Activated naive CD4-positive, alpha-beta T cell treated with anti-CD3 and anti-CD28 coated beads for 36 hours (primary cell): Measurements from ENCODE around the gene TOM1L2. TPM values are rescaled to one million over a fixed set of nuclear protein-coding genes. Genes with fewer than 3 reads are reported as not detected.

Experiments used
- CTCF ChIA-PET: fragments of 350-600 bp; sonication (Branson Sonifier 250); formaldehyde crosslinking; loops from one replicate; lab custom pipeline; 2021; ENCODE audit warnings: antibody characterized with exemption; lab: Charles Lee
- DNase-seq: peaks from one replicate; pipeline ENCODE4 v3.0.0-alpha.2; 2020
- H3K27ac Mint-ChIP-seq: one replicate; pipeline ENCODE4 v1.8.0; 2021; ENCODE audit warnings: mild to moderate bottlenecking, mixed read lengths
- H3K27me3 Mint-ChIP-seq: one replicate; pipeline ENCODE4 v1.8.0; 2021; ENCODE audit warnings: low read depth, mixed read lengths
- H3K36me3 Mint-ChIP-seq: one replicate; pipeline ENCODE4 v1.8.0; 2021; ENCODE audit warnings: low read depth, mixed read lengths
- H3K4me1 Mint-ChIP-seq: one replicate; pipeline ENCODE4 v1.8.0; 2021; ENCODE audit warnings: low read depth, mixed read lengths
- H3K4me3 Mint-ChIP-seq: one replicate; pipeline ENCODE4 v1.8.0; 2021; ENCODE audit warnings: mild to moderate bottlenecking, moderate library complexity, mixed read lengths
- H3K9me3 Mint-ChIP-seq: one replicate; pipeline ENCODE4 v1.8.0; 2021; ENCODE audit warnings: mixed read lengths
- intact Hi-C: fragments of 100-400 bp; cut with micrococcal nuclease; formaldehyde crosslinking; loops from one replicate; pipeline ENCODE4 v1.15.1; 2023
- total RNA-seq, 2 experiments: library from RNA; stranded (reverse); gene quantifications; one replicate each; pipeline ENCODE4 v1.2.3, GENCODE V29; 2021

Gene TOM1L2
- total RNA-seq, 2 experiments from 2014 or later: 9.8 to 9.9 TPM

GRCh38 chr17:17827826-17828621 lies 144.2 kb downstream of the TOM1L2 start:
- intact Hi-C loops: no loop called here
- Mint-ChIP-seq H3K9me3 (no peaks in the 10 kb centered on the region), H3K27ac (no peak overlapping the region), H3K36me3 (peaks cover 14% of the 10 kb centered on the region), H3K4me1 (peaks cover 79% of the 10 kb centered on the region), H3K4me3 (no peak overlapping the region), H3K27me3 (no peaks in the 10 kb centered on the region)
- CTCF ChIA-PET: interaction anchor here (0.9 to 2.4 kb wide), 4 partner anchors 16 to 100 kb away, joined by 3 to 10 read pairs (median 3); no protein-coding TSS in a partner anchor
- DNase-seq: no peak

DNA sequence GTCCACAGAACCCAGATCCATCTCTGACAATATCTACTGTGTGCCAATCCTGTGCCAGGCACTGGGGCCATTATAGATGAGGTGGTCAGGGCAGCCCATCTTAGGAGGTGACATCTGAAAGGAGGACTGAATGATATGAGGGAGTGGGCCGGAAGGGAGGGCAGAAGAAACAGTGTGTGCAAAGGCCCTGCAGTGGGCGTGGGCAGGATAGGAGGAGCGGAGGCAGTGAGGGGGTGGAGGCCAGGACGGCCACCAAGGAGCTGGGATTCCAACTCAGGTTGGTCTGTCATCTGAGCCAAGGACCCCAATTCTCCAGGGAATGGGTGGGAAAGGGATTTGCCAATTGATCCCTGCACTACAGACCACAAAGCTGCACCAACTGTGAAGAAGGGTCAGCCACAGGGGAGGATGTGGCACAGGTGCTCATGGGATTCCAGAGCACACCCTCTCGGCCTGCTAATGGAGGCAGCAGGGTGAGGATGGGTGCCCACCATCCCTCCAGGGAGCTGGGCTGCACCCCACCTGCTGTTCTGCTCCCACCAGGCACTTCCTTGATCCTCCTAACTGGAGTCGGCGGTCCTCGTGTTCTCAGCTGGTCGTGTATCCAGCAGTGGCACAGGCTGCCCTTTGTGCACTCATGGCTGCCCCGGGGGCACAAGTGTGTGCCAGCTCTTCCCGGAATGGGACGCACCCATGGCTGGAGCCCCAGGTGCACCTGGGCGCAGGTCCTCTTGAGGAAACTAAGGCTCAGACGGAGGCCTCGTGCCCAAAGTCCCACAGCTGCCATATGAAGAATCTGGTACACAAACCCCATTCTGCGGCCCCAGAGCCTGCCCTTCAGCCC lies 145.0 kb downstream of the TOM1L2 start:
- H3K36me3 Mint-ChIP-seq: peaks cover 15% of the 10 kb centered on the region
- no peaks in the 10 kb centered on the region for H3K9me3 Mint-ChIP-seq
- H3K27ac Mint-ChIP-seq: peak overlapping the region; percentile 80
- CTCF ChIA-PET: interaction anchor here (0.8 to 2.4 kb wide), 6 partner anchors 9 to 101 kb away, joined by 3 to 10 read pairs (median 3); partner anchors contain the start of gene SREBF1
- no peaks in the 10 kb centered on the region for H3K27me3 Mint-ChIP-seq
- DNase-seq: no peak
- H3K4me3 Mint-ChIP-seq: no peak overlapping the region
- peaks cover 82% of the 10 kb centered on the region for H3K4me1 Mint-ChIP-seq
- intact Hi-C loops: no loop called here

GRCh38 chr17:17826342-17826713 lies 145.9 kb downstream of the TOM1L2 start:
- no peak for DNase-seq
- Mint-ChIP-seq H3K9me3 (no peaks in the 10 kb centered on the region), H3K36me3 (peaks cover 11% of the 10 kb centered on the region), H3K27ac (peak overlapping the region; percentile 80), H3K27me3 (no peaks in the 10 kb centered on the region), H3K4me1 (peaks cover 83% of the 10 kb centered on the region), H3K4me3 (no peak overlapping the region)
- intact Hi-C loops: no loop called here
- CTCF ChIA-PET: interaction anchor here (1.0 to 2.4 kb wide), 3 partner anchors 10 to 35 kb away, joined by 4 to 10 read pairs (median 4); partner anchors contain the start of gene SREBF1

DNA sequence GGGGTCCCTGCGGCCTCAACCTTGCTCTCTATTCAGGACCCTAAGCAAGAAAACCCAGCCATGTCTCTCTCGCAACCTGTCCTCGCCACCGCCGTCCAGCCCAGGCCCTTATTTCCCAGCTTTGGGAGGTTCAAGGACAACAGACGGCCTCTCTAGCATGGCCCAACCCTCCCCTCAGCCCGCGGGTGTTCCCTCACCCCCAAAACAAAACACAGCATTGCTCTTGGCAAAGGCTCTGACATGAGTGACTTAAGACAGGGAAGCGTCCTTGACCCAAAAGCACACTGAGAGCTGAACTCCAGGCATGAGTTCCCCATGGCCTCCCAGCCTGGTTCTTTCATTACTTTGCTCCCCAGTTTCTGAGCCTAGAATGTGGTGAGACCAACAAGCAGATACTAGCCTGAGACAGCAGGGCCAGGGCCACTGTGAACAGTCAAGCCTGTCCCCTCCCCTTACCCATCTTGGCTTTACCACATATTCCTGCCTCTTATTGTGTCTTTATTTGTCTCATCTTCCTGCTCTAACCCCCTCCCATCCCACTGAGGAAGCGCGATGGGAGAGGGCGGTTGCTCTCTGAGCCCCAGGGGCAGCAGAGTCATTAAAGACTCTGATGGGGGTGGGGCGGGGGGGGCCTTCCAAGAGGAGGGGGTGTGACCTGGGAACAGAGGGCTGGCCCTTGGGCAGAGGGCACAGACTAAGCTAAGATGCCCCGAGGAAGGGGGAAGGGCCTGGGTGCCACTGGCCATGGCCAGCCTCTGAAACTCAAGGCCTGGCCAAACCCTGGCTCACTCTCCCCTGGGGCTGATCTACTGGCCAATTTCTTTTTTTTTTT lies 147.2 kb downstream of the TOM1L2 start:
- peak overlapping the region; percentile 28 for H3K4me3 Mint-ChIP-seq
- no peaks in the 10 kb centered on the region for H3K27me3 Mint-ChIP-seq
- peaks cover 90% of the 10 kb centered on the region for H3K4me1 Mint-ChIP-seq
- peaks cover 15% of the 10 kb centered on the region for H3K36me3 Mint-ChIP-seq
- H3K9me3 Mint-ChIP-seq: no peaks in the 10 kb centered on the region
- peak overlapping the region; percentile 91 for H3K27ac Mint-ChIP-seq
- peak; percentile 36 for DNase-seq
- intact Hi-C loops: loop anchor here (1.0 to 5.0 kb wide), 4 partner anchors 9 to 1552 kb away; partner anchors contain the start of gene MAPK7
- CTCF ChIA-PET: interaction anchor here (0.5 to 1.9 kb wide), 3 partner anchors 11 to 62 kb away, joined by 3 to 4 read pairs (median 3); partner anchors contain the start of gene SREBF1

GRCh38 chr17:17824119-17824782 lies 147.9 kb downstream of the TOM1L2 start:
- Mint-ChIP-seq H3K4me3 (peak overlapping the region; percentile 75), H3K27me3 (no peaks in the 10 kb centered on the region), H3K4me1 (peaks cover 92% of the 10 kb centered on the region), H3K36me3 (peaks cover 21% of the 10 kb centered on the region), H3K9me3 (no peaks in the 10 kb centered on the region), H3K27ac (peak overlapping the region; percentile 91)
- intact Hi-C loops: loop anchor here (1.0 to 5.0 kb wide), 4 partner anchors 10 to 1553 kb away; partner anchors contain the start of gene MAPK7
- peak; percentile 70 for DNase-seq
- CTCF ChIA-PET: interaction anchor here (0.9 kb wide), 1 partner anchor 12 kb away, joined by 3 read pairs; no protein-coding TSS in a partner anchor

GRCh38 chr17:17823433-17824118 lies 148.6 kb downstream of the TOM1L2 start:
- H3K36me3 Mint-ChIP-seq: peaks cover 28% of the 10 kb centered on the region
- H3K27me3 Mint-ChIP-seq: no peaks in the 10 kb centered on the region
- intact Hi-C loops: loop anchor here (1.0 to 5.0 kb wide), 5 partner anchors 11 to 1554 kb away; partner anchors contain the start of gene MAPK7
- peaks cover 94% of the 10 kb centered on the region for H3K4me1 Mint-ChIP-seq
- H3K9me3 Mint-ChIP-seq: no peaks in the 10 kb centered on the region
- CTCF ChIA-PET: interaction anchor here (0.8 kb wide), 1 partner anchor 13 kb away, joined by 3 read pairs; the partner anchor contains the start of gene SREBF1
- peak overlapping the region; percentile 91 for H3K27ac Mint-ChIP-seq
- peak overlapping the region; percentile 75 for H3K4me3 Mint-ChIP-seq
- DNase-seq: peak; percentile 82

DNA sequence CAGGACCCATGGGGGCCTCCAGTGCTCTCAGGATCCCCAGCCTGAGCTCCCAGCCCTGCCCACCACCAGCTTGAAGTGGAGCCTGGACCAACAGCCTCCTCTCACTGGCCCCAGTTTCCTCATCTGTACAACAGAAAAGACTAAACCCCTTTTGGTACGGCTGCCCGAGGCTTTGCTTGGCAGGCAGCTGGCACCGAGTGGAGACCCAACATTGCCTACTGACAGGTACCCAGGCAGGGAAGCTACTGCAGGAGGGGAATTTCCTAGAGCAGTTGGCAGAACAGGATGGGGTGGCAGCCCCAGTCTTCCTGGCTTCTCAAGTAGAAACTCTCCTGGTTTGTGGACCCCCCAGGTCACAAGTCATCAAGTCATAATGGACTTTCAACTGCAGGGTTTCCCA lies 149.6 kb downstream of the TOM1L2 start:
- intact Hi-C loops: loop anchor here (1.0 to 5.0 kb wide), 2 partner anchors 128 to 1555 kb away; partner anchors contain the start of gene MAPK7
- Mint-ChIP-seq H3K4me1 (peaks cover 87% of the 10 kb centered on the region), H3K36me3 (peaks cover 37% of the 10 kb centered on the region), H3K4me3 (peak overlapping the region; percentile 66), H3K27ac (peak overlapping the region; percentile 18), H3K9me3 (no peaks in the 10 kb centered on the region), H3K27me3 (no peaks in the 10 kb centered on the region)
- DNase-seq: no peak
- CTCF ChIA-PET: interaction anchor here (1.0 to 3.2 kb wide), 4 partner anchors 11 to 39 kb away, joined by 3 to 18 read pairs (median 4); no protein-coding TSS in a partner anchor

DNA sequence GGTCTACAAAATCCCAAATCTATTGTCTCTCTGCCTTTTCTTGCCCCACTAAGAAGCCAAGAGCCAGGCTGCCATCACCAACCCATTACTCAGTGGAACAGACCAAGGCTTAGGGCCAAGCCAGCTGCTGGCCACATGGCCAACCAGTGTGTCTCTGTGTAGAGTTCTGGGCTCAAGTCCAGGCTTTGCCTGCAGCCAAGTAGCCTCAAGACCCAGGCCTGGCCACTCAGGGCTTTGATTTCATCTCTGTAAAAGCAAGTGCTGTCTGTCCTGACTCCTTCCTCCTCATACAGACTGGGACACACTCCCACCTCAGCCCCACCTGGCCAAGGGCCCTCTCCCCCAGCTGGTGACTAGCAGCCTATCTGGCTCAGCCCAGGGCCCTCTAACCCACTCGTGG lies 150.0 kb downstream of the TOM1L2 start:
- CTCF ChIA-PET: interaction anchor here (1.0 to 3.2 kb wide), 4 partner anchors 10 to 39 kb away, joined by 3 to 18 read pairs (median 4); no protein-coding TSS in a partner anchor
- Mint-ChIP-seq H3K9me3 (no peaks in the 10 kb centered on the region), H3K27ac (no peak overlapping the region), H3K36me3 (peaks cover 38% of the 10 kb centered on the region), H3K4me1 (peaks cover 84% of the 10 kb centered on the region), H3K4me3 (peak overlapping the region; percentile 66), H3K27me3 (no peaks in the 10 kb centered on the region)
- DNase-seq: no peak
- intact Hi-C loops: loop anchor here (5.0 kb wide), 1 partner anchor 1555 kb away; the partner anchor contains the start of gene MAPK7

DNA sequence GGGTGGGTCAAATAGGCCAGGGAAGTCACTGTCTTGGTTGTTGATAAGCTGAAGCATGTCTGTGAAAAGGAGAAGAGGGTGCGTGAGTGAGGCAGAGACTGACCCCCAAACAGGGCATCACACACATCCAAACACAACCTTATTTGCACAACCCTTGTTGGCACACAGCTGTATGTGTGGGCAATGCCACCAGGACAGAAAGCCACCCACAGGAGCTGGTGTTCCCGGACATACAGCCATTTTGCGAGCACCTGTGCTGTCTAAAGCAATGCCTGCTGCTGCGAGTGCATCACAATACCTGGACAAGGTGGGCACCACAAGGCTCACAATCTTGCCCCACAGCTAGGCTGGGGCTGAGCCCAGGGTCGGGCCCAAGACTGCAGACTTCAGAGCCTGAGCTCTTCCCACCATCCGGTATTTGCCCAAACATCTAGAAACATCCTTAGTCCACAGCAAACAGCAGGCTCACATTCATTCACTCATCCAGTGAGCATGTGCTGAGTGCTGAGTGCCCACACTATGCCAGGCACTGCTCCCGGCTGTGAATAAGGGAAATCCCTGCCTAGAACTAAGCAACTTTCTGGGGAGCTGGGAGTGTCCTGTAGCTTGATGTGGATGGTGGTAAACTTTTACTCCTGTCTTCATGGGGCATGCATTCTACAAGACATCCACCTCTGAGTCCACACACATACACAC lies 151.6 kb downstream of the TOM1L2 start:
- no peaks in the 10 kb centered on the region for H3K27me3 Mint-ChIP-seq
- H3K4me1 Mint-ChIP-seq: peaks cover 68% of the 10 kb centered on the region
- peak overlapping the region; percentile 77 for H3K27ac Mint-ChIP-seq
- intact Hi-C loops: loop anchor here (5.0 kb wide), 1 partner anchor 1557 kb away; the partner anchor contains the start of gene MAPK7
- DNase-seq: no peak
- no peaks in the 10 kb centered on the region for H3K9me3 Mint-ChIP-seq
- H3K4me3 Mint-ChIP-seq: peak overlapping the region; percentile 5
- peaks cover 45% of the 10 kb centered on the region for H3K36me3 Mint-ChIP-seq
- CTCF ChIA-PET: interaction anchor here (0.6 to 3.2 kb wide), 9 partner anchors 9 to 550 kb away, joined by 3 to 18 read pairs (median 6); no protein-coding TSS in a partner anchor
